Measurements from ENCODE around the gene SOX9.

SOX9 gene

GRCh38 chr17:72118335-72119076, 2.3 kb upstream of the SOX9 start:
- peak; percentile 60 for DNase-seq (ENCODE audit: low spot score)
- peak; percentile 66 for TF ChIP-seq CTCF (IDR thresholded peaks at IDR 0.05; ENCODE audit: extremely low read depth, missing control alignments)

GRCh38 chr17:72119077-72119872, 1.5 kb upstream of the SOX9 start:
- no peak for TF ChIP-seq CTCF (IDR thresholded peaks at IDR 0.05; ENCODE audit: extremely low read depth, missing control alignments)
- DNase-seq (ENCODE audit: low spot score), result no peak

GRCh38 chr17:72119873-72120641, 763 bp upstream of the SOX9 start:
- peak; percentile 45 for DNase-seq (ENCODE audit: low spot score)
- no peak for TF ChIP-seq CTCF (IDR thresholded peaks at IDR 0.05; ENCODE audit: extremely low read depth, missing control alignments)

GRCh38 chr17:72121164-72122009, 567 bp downstream of the SOX9 start:
- DNase-seq (ENCODE audit: low spot score), result peak; percentile 53
- no peak for TF ChIP-seq CTCF (IDR thresholded peaks at IDR 0.05; ENCODE audit: extremely low read depth, missing control alignments)

GRCh38 chr17:72122010-72122764, 1.4 kb downstream of the SOX9 start:
- TF ChIP-seq CTCF (IDR thresholded peaks at IDR 0.05; ENCODE audit: extremely low read depth, missing control alignments), result no peak
- peak; percentile 61 for DNase-seq (ENCODE audit: low spot score)

- no peak for TF ChIP-seq CTCF (IDR thresholded peaks at IDR 0.05; ENCODE audit: extremely low read depth, missing control alignments)
- DNase-seq (ENCODE audit: low spot score), result peak; percentile 80
These were observed 2.1 kb downstream of the SOX9 start for GRCh38 chr17:72122765-72123529.

Measured in GM20000 (cell line).